ENCODE data around the gene FAM25G. TPM values are rescaled to one million over a fixed set of nuclear protein-coding genes. Genes with fewer than 3 reads are reported as not detected.

FAM25G gene
- total and polyA plus RNA-seq, 8 donors, result not detected

DNA sequence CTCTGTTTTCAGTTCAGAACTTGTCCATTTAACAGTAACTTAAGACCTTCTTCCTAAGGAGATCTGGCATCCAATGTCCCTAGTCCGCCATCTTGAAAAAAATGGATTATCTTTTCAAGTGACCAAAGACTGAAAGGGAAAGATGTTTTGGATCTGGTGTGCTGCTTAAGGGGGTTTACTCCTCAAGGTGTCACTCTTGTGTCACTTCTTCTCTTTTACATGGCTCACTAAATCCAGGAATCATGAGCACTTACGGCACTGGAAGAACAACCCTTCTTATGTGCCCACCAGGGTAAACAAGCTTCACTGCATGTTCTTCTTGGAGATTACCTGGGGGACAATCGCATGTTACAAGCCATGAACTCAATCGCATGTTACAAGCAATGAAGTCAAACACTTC is 51.3 kb downstream of the FAM25G start:
- no peak for ATAC-seq
- FAIRE-seq, result no peak
- no peaks in the 10 kb centered on the region for H3K36me3 ChIP-seq
- TF ChIP-seq, protein P1, sequence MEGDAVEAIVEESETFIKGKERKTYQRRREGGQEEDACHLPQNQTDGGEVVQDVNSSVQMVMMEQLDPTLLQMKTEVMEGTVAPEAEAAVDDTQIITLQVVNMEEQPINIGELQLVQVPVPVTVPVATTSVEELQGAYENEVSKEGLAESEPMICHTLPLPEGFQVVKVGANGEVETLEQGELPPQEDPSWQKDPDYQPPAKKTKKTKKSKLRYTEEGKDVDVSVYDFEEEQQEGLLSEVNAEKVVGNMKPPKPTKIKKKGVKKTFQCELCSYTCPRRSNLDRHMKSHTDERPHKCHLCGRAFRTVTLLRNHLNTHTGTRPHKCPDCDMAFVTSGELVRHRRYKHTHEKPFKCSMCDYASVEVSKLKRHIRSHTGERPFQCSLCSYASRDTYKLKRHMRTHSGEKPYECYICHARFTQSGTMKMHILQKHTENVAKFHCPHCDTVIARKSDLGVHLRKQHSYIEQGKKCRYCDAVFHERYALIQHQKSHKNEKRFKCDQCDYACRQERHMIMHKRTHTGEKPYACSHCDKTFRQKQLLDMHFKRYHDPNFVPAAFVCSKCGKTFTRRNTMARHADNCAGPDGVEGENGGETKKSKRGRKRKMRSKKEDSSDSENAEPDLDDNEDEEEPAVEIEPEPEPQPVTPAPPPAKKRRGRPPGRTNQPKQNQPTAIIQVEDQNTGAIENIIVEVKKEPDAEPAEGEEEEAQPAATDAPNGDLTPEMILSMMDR (IDR thresholded peaks at IDR 0.05), result no peak
- intact Hi-C loops (cut with DNase I), result no loop called here
- H3K9me3 ChIP-seq, result no peaks in the 10 kb centered on the region
- no peaks in the 10 kb centered on the region for H3K27me3 ChIP-seq
- no peak overlapping the region for H3K27ac ChIP-seq
- H3K4me1 ChIP-seq, result no peaks in the 10 kb centered on the region
- no peak for DNase-seq
- H3K4me3 ChIP-seq, result no peak overlapping the region
- 79 to 88% methylated on average over 4 of the region's 4 CpGs for WGBS, 2 donors

DNA sequence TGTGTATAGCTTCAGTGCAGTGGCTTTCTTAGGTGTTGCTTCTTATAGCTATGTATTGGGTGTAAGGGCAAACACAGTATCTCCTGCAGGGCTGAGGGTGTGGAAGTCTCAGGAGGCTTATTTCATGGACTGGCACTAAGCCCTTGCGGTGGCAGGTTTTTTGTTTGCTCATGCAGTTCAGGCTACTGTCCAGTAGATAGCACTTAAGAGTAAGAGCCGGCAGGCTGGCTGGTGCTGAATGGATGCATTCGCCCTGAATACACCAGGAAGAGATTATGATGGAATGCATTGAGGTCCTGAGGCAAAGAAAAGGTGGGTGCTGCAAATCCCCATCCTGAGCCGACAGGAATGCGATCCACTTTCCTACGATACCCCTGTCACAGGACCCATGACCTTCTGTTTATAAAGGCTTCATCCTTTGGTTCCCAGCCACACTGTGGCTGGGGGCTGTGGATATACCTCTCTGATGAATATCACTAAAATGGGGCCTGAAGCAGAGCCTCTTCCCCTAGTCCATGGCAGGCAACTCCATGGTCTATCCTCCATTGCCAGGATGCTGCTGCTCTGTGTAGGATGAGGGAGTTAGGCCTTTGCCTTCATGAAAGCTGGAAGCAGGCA is 52.5 kb downstream of the FAM25G start:
- Histone ChIP-seq H3K4me3 (no peak overlapping the region), H3K9me3 (no peaks in the 10 kb centered on the region), H3K36me3 (no peaks in the 10 kb centered on the region), H3K4me1 (no peaks in the 10 kb centered on the region), H3K27me3 (no peaks in the 10 kb centered on the region), H3K27ac (no peak overlapping the region)
- no peak for FAIRE-seq
- intact Hi-C loops (cut with DNase I), result no loop called here
- peak; percentile 96 to 100 (median 98) for ATAC-seq
- WGBS, 2 donors, result 21 to 25% methylated on average over 6 of the region's 6 CpGs
- TF ChIP-seq, protein P1 (IDR thresholded peaks at IDR 0.05), result peak; percentile 26 to 61 (median 46)
- peak; percentile 61 to 72 (median 70) for DNase-seq

Other genes starting within 250 kb of the FAM25G start
- gene GDF10, start 191.5 kb downstream of the FAM25G start, total RNA-seq, result 10 to 100 TPM in 4 of 6 donors, 1 to 10 TPM in 2; 2.5 to 13.7 (median 12.3) TPM
- gene GDF10, start 191.5 kb downstream of the FAM25G start, polyA plus RNA-seq, result 1 to 10 TPM; 2.0 to 4.5 TPM
- not detected for gene GDF2, start 169.2 kb downstream of the FAM25G start, total RNA-seq
- gene GDF2, start 169.2 kb downstream of the FAM25G start, polyA plus RNA-seq, result not detected
- not detected for gene RBP3, start 143.3 kb downstream of the FAM25G start, total RNA-seq
- gene RBP3, start 143.3 kb downstream of the FAM25G start, polyA plus RNA-seq, result not detected
- gene ZNF488, start 107.4 kb downstream of the FAM25G start, total RNA-seq, result under 1 TPM in 2 of 6 donors, not detected in 4; 0.09 to 0.16 TPM
- not detected for gene ZNF488, start 107.4 kb downstream of the FAM25G start, polyA plus RNA-seq
- under 1 TPM in 2 of 6 donors, not detected in 4; 0.15 to 0.84 TPM for gene ANXA8, start 7.6 kb downstream of the FAM25G start, total RNA-seq
- gene ANXA8, start 7.6 kb downstream of the FAM25G start, polyA plus RNA-seq, result 1 to 10 TPM in 1 of 2 donors, under 1 TPM in 1; 0.33 to 2.1 TPM
- gene AGAP9, start 31.9 kb upstream of the FAM25G start, total RNA-seq, result 10 to 100 TPM in 1 of 6 donors, 1 to 10 TPM in 5; 3.8 to 11.5 (median 8.1) TPM
- 10 to 100 TPM; 20.7 to 35.7 TPM for gene AGAP9, start 31.9 kb upstream of the FAM25G start, polyA plus RNA-seq

All from pancreas (tissue), 10 donors.